ENCODE data around the gene FAM180B.

DNA sequence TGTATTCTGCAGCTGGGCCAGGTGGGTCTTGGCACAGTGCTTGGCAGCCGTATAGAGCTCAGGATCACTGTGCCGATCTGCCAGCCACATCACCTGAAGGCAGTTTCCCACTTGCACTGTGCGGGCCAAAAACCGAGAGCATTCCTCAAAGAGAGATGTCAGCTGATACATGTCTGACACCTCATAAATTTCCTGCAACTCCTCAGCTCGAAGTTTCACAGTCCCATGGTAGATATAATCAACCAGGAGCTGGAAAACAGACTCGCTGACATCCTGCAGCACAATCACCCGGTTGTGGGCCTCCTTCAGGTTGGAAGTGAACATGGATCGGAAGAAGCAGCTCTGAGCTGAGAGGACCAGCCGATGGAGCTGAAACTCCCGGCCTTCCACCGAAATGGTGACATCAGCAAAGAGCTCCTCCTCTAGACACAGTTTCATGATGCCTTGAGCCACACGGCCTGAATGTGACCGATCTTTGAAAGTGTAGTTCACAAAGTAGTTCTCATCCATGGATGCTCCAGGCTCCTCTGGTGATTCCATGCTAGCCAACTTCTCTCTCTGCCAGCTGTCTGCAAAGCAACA lies 8.9 kb upstream of the FAM180B start:
- TF ChIP-seq POLR2A (IDR thresholded peaks at IDR 0.05) (no peak), CTCF (IDR thresholded peaks at IDR 0.05) (no peak)

All from body of pancreas (tissue), 4 donors.